Gastroesophageal sphincter (tissue), 4 donors: ENCODE results near the gene CFAP57. TPM values are rescaled to one million over a fixed set of nuclear protein-coding genes. Genes with fewer than 3 reads are reported as not detected.
A peak's percentile ranks its signal among the peaks of the same experiment; 100 is the strongest.

ENCODE experiments used
- ATAC-seq: fragments of 150-250 bp; one replicate; pipeline ENCODE4 v1.9.1; 2016; ENCODE audit warnings: mild to moderate bottlenecking, moderate library complexity
- H3K27ac ChIP-seq, 4 donors: fragments of 200-600 bp; sonication (generic) in 3 of 4; 1 replicate in 3 of 4; 2 replicates in 1 of 4; pipeline ENCODE4 v1.5.1; 2016 to 2019
- H3K27me3 ChIP-seq: fragments of 200-600 bp; sonication (generic); one replicate; pipeline ENCODE4 v1.5.1; 2019
- H3K36me3 ChIP-seq, 2 donors: fragments of 200-600 bp; sonication (generic); one replicate each; pipeline ENCODE4 v1.5.1; 2019; ENCODE audit warnings: control low read depth in 1 of 2
- H3K4me1 ChIP-seq, 3 donors: fragments of 200-600 bp; sonication (generic); 1 replicate in 2 of 3; 2 replicates in 1 of 3; pipeline ENCODE4 v1.5.1; 2016 to 2019; ENCODE audit warnings: control low read depth in 2 of 3
- H3K4me3 ChIP-seq, 2 donors: fragments of 200-600 bp; sonication (generic); one replicate each; pipeline ENCODE4 v1.5.1; 2019; ENCODE audit warnings: mild to moderate bottlenecking in 1 of 2, moderate library complexity in 1 of 2
- H3K9me3 ChIP-seq, 3 donors: fragments of 200-600 bp; sonication (generic); one replicate each; pipeline ENCODE4 v1.5.1; 2017 to 2019; ENCODE audit warnings: control low read depth in 2 of 3
- CTCF ChIP-seq, 4 experiments: fragments of 200-600 bp in 2 of 4; fragments of 450-650 bp in 2 of 4; sonication (generic) in 1 of 4; IDR thresholded peaks; one replicate each; pipeline ENCODE4 v1.5.1; 2017 to 2019; ENCODE audit warnings: antibody characterized with exemption in 4 of 4, mild to moderate bottlenecking in 2 of 4, moderate library complexity in 2 of 4
- EP300 ChIP-seq: sonication (generic); formaldehyde crosslinking; IDR thresholded peaks from one replicate; pipeline ENCODE4 v1.6.1; 2017; ENCODE audit warnings: antibody characterized with exemption, mild to moderate bottlenecking
- POLR2A ChIP-seq, 2 donors: fragments of 450-650 bp; IDR thresholded peaks; one replicate each; pipeline ENCODE4 v1.6.1; 2017; ENCODE audit warnings: antibody characterized with exemption in 2 of 2, mild to moderate bottlenecking in 2 of 2, moderate library complexity in 1 of 2
- POLR2AphosphoS5 ChIP-seq: sonication (generic); formaldehyde crosslinking; IDR thresholded peaks from one replicate; pipeline ENCODE4 v1.6.1; 2017; ENCODE audit warnings: antibody characterized with exemption
- WGBS, 2 donors: methylation state at CpG; one replicate each; pipeline ENCODE4 v1.1.5; 2018; ENCODE audit warnings: low coverage in 1 of 2; 5-methylcytosine and 5-hydroxymethylcytosine counted together
- total RNA-seq, 4 donors: library from RNA; depleted of rRNA; stranded (reverse); fragments of >200 nt; gene quantifications; one replicate each; pipeline ENCODE4 v1.1.0, GENCODE V29; 2016

Gene CFAP57
- total RNA-seq, 4 donors from 2014 or later: not detected

GRCh38 chr1:43298055-43298454 is 125.9 kb downstream of the CFAP57 start:
- Histone ChIP-seq H3K4me3 (no peak overlapping the region), H3K4me1 (peaks cover 0 to 53% (median 18%) of the 10 kb centered on the region in 3 donors), H3K36me3 (no peaks in the 10 kb centered on the region), H3K9me3 (no peaks in the 10 kb centered on the region), H3K27ac (no peak overlapping the region), H3K27me3 (no peaks in the 10 kb centered on the region)
- TF ChIP-seq EP300 (no peak), CTCF (IDR thresholded peaks at IDR 0.05) (no peak), POLR2AphosphoS5 (no peak), POLR2A (IDR thresholded peaks at IDR 0.05) (no peak)
- ATAC-seq: no peak
- 92 to 100% methylated on average over 1 of the region's 1 CpG for WGBS, 2 donors

GRCh38 chr1:43299101-43299500 is 127.0 kb downstream of the CFAP57 start:
- no peaks in the 10 kb centered on the region for H3K36me3 ChIP-seq
- no peak for ATAC-seq
- H3K4me1 ChIP-seq: peaks cover 0 to 52% (median 15%) of the 10 kb centered on the region in 3 donors
- no peak overlapping the region for H3K4me3 ChIP-seq
- peak overlapping the region in 3 of 4 donors; percentile 53 to 66 (median 61) for H3K27ac ChIP-seq
- no peaks in the 10 kb centered on the region for H3K9me3 ChIP-seq
- H3K27me3 ChIP-seq: no peaks in the 10 kb centered on the region
- no peak for TF ChIP-seq EP300
- TF ChIP-seq CTCF (IDR thresholded peaks at IDR 0.05): no peak
- no peak for TF ChIP-seq POLR2A (IDR thresholded peaks at IDR 0.05)
- TF ChIP-seq POLR2AphosphoS5: no peak

- Histone ChIP-seq H3K9me3 (no peaks in the 10 kb centered on the region), H3K4me3 (peak within 1 kb of the TSS in 1 of 2 donors; percentile 37), H3K36me3 (no peaks in the 10 kb centered on the region), H3K27me3 (no peaks in the 10 kb centered on the region), H3K27ac (peak within 1 kb of the TSS in 3 of 4 donors; percentile 32 to 66 (median 61)), H3K4me1 (peaks cover 0 to 52% (median 3%) of the 10 kb centered on the region in 3 donors)
- no peak for TF ChIP-seq EP300
- no peak for TF ChIP-seq POLR2A (IDR thresholded peaks at IDR 0.05)
- no peak for TF ChIP-seq POLR2AphosphoS5
- no peak for TF ChIP-seq CTCF (IDR thresholded peaks at IDR 0.05)
- ATAC-seq: peak; percentile 48
- WGBS, 2 donors: 81 to 89% methylated on average over 3 to 4 of the region's 10 CpGs
Measured at GRCh38 chr1:43300378-43301094, 128.4 kb downstream of the CFAP57 start, which contains the start of gene TIE1. Gene TIE1 (plus strand): TSS chr1:43300982. CDS start chr1:43301072, 90 bp downstream.

- Histone ChIP-seq H3K36me3 (no peaks in the 10 kb centered on the region), H3K27ac (peak overlapping the region in 1 of 4 donors; percentile 4), H3K4me1 (peaks cover 0 to 40% (median 0%) of the 10 kb centered on the region in 3 donors), H3K4me3 (peak overlapping the region in 1 of 2 donors; percentile 37), H3K9me3 (no peaks in the 10 kb centered on the region), H3K27me3 (no peaks in the 10 kb centered on the region)
- TF ChIP-seq CTCF (IDR thresholded peaks at IDR 0.05) (no peak), EP300 (no peak), POLR2A (IDR thresholded peaks at IDR 0.05) (no peak), POLR2AphosphoS5 (no peak)
- ATAC-seq: no peak
- WGBS, 2 donors: 88% methylated on average over 1 of the region's 1 CpG; no CpG with 5 or more reads in 1 of the 2 donors
Measured at GRCh38 chr1:43302201-43302600, 130.1 kb downstream of the CFAP57 start.
